ENCODE results near the gene GRK2. TPM values are rescaled to one million over a fixed set of nuclear protein-coding genes. Genes with fewer than 3 reads are reported as not detected.

Gene GRK2
- total and polyA plus RNA-seq, 9 of the 15 experiments (the other 6 are each of a cell fraction or from before 2014, with no cell fraction given), result 0.24 to 95.8 (median 56.5) TPM

- TF ChIP-seq RNF2 (IDR thresholded peaks at IDR 0.05), result no peak
- TF ChIP-seq NCOR1 (IDR thresholded peaks at IDR 0.05), result no peak
- TF ChIP-seq TCF7 (IDR thresholded peaks at IDR 0.05; ENCODE audit: borderline replicate concordance), result no peak
- TF ChIP-seq THAP12 (CRISPR knock-in tag; IDR thresholded peaks at IDR 0.05), result peak; percentile 43; the same call in 1 of the 2 replicates
- TF ChIP-seq AFF1 (IDR thresholded peaks at IDR 0.05; ENCODE audit: low read depth in 1 of 2, partially characterized antibody in 2 of 2), result peak in 1 of 2 experiments; percentile 37
- TF ChIP-seq HNRNPLL (IDR thresholded peaks at IDR 0.05; ENCODE audit: low read depth, low read length, poor library complexity, severe bottlenecking), result no peak
- TF ChIP-seq SIX5 (IDR thresholded peaks at IDR 0.05; ENCODE audit: borderline replicate concordance in 1 of 2, insufficient read depth in 1 of 2, low read depth in 1 of 2, low read length in 2 of 2), result no peak
- TF ChIP-seq TAF7 (tag; IDR thresholded peaks at IDR 0.05), result peak; percentile 83
- TF ChIP-seq, protein P1, sequence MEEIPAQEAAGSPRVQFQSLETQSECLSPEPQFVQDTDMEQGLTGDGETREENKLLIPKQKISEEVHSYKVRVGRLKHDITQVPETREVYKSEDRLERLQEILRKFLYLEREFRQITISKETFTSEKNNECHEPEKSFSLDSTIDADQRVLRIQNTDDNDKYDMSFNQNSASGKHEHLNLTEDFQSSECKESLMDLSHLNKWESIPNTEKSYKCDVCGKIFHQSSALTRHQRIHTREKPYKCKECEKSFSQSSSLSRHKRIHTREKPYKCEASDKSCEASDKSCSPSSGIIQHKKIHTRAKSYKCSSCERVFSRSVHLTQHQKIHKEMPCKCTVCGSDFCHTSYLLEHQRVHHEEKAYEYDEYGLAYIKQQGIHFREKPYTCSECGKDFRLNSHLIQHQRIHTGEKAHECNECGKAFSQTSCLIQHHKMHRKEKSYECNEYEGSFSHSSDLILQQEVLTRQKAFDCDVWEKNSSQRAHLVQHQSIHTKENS (CRISPR knock-in tag; IDR thresholded peaks at IDR 0.05), result no peak
- TF ChIP-seq ZSCAN32 (CRISPR knock-in tag; IDR thresholded peaks at IDR 0.05), result no peak
- TF ChIP-seq, protein P2, sequence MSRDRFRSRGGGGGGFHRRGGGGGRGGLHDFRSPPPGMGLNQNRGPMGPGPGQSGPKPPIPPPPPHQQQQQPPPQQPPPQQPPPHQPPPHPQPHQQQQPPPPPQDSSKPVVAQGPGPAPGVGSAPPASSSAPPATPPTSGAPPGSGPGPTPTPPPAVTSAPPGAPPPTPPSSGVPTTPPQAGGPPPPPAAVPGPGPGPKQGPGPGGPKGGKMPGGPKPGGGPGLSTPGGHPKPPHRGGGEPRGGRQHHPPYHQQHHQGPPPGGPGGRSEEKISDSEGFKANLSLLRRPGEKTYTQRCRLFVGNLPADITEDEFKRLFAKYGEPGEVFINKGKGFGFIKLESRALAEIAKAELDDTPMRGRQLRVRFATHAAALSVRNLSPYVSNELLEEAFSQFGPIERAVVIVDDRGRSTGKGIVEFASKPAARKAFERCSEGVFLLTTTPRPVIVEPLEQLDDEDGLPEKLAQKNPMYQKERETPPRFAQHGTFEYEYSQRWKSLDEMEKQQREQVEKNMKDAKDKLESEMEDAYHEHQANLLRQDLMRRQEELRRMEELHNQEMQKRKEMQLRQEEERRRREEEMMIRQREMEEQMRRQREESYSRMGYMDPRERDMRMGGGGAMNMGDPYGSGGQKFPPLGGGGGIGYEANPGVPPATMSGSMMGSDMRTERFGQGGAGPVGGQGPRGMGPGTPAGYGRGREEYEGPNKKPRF (IDR thresholded peaks at IDR 0.05; ENCODE audit: low read depth, low read length), result no peak
- no peak for TF ChIP-seq E2F3 (CRISPR knock-in tag; IDR thresholded peaks at IDR 0.05)
- no peak for TF ChIP-seq BCOR (IDR thresholded peaks at IDR 0.05)
- TF ChIP-seq ZNF184 (CRISPR knock-in tag; IDR thresholded peaks at IDR 0.05), result no peak
- no peak for TF ChIP-seq ZNF124 (CRISPR knock-in tag; IDR thresholded peaks at IDR 0.05)
- peak; percentile 48; the same call in 1 of the 2 replicates for TF ChIP-seq ETV1 (tag; conservative IDR thresholded peaks at IDR 0.05; ENCODE audit: low read depth)
These were observed 26.3 kb upstream of the GRK2 start (continued) for GRCh38 chr11:67239783-67240575.

All from K562 (cell line).